ENCODE results near the gene CCDC28B. TPM values are rescaled to one million over a fixed set of nuclear protein-coding genes. Genes with fewer than 3 reads are reported as not detected.

CCDC28B gene
- total RNA-seq (2022; extraction: Qiagen RNA extraction) = 0.71 to 1.5 TPM (median 1.3 TPM) in 5 replicates

GRCh38 chr1:32200226-32201010 is at the start of gene CCDC28B:
TSS of gene CCDC28B (plus strand) at chr1:32200595. CDS start at chr1:32201936, 1,341 bp downstream.

DNA sequence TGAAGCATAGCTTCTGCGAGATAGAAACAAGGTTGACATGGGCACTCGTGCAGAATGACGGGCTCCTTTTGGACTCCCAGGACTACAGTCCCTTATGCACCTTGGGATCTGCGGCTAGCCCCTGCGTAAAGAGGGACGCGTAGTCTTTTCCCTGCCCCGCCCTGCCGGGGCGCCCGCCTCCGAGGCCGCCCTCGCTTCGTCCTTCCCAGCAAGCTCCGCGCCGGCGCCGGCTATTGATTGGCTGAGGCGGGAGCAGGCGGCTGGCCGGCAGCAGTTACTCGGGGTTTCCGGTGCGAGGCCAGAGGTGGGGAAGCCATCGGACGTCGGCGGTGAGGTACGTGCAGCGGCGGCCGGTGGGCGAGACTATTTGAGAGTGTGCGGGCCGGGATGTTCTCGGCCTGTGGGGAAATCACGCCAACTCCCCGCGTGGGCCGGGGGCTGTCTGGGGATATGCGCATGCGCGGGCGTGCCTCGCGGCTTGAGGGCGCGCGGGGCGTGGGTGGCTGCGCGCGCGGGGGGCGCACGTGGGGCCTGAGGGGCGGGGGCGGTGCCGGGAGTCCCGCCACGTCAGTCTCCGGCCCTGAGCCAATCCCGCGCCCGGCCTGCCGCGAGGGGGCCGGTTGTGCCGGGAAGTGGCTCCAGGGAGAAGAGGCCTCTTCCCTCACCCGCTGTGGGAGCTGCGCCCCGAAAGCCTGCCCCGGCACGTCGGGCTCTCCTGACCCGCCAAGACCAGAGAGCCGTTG is 20.8 kb upstream of the CCDC28B start, which contains the start of gene TXLNA:
Gene TXLNA, plus strand, starts transcription at position 233 of the 743 bp plus-strand sequence. CDS start 671 bp downstream, outside the sequence.

GRCh38 chr1:32205401-32206370 is 5.3 kb downstream of the CCDC28B start, which contains the start of gene IQCC:
TSS of gene IQCC (plus strand) at chr1:32205671. CDS start at chr1:32205682, 11 bp downstream.

GRCh38 chr1:32208891-32209328 is 8.5 kb downstream of the CCDC28B start, which contains the start of gene DCDC2B:
TSS of gene DCDC2B (plus strand) at chr1:32209089. CDS start at chr1:32209094, 5 bp downstream.

GRCh38 chr1:32221980-32222755 is 21.8 kb downstream of the CCDC28B start, which contains the start of the genes EIF3I and TMEM234:
TSS of gene EIF3I (plus strand) at chr1:32222407. CDS start at chr1:32222442, 35 bp downstream.
TSS of gene TMEM234 (minus strand) at chr1:32222353. CDS start at chr1:32222322, 31 bp downstream.

GRCh38 chr1:32246888-32247273 is 46.5 kb downstream of the CCDC28B start, which contains the start of gene FAM167B:
TSS of gene FAM167B (plus strand) at chr1:32247222. CDS start at chr1:32247422, 200 bp downstream.

GRCh38 chr1:32250893-32251716 is 50.7 kb downstream of the CCDC28B start, which contains the start of gene LCK:
TSS of gene LCK (plus strand) at chr1:32251265. CDS start at chr1:32274330, 23,065 bp downstream.

Other genes with a start within 250 kb of the CCDC28B start
- gene KHDRBS1, start 186.7 kb upstream of the CCDC28B start, total RNA-seq (2022; extraction: Qiagen RNA extraction) = 124 to 145 TPM (median 138 TPM) in 5 replicates
- gene TMEM39B, start 127.7 kb upstream of the CCDC28B start, total RNA-seq (2022; extraction: Qiagen RNA extraction) = 7.1 to 11.9 TPM (median 10.7 TPM) in 5 replicates
- gene KPNA6, start 92.5 kb upstream of the CCDC28B start, total RNA-seq (2022; extraction: Qiagen RNA extraction) = 15.9 to 19.6 TPM (median 17.8 TPM) in 5 replicates
- gene TXLNA, start 20.9 kb upstream of the CCDC28B start, total RNA-seq (2022; extraction: Qiagen RNA extraction) = 27.1 to 31.1 TPM (median 30.4 TPM) in 5 replicates
- gene IQCC, start 5.1 kb downstream of the CCDC28B start, total RNA-seq (2022; extraction: Qiagen RNA extraction) = 1.5 to 2.5 TPM (median 1.9 TPM) in 5 replicates
- gene DCDC2B, start 8.5 kb downstream of the CCDC28B start, total RNA-seq (2022; extraction: Qiagen RNA extraction) = not detected in 5 replicates
- 7.3 to 9.2 TPM (median 8.5 TPM) in 5 replicates for gene TMEM234, start 21.8 kb downstream of the CCDC28B start, total RNA-seq (2022; extraction: Qiagen RNA extraction)
- 265 to 288 TPM (median 276 TPM) in 5 replicates for gene EIF3I, start 21.8 kb downstream of the CCDC28B start, total RNA-seq (2022; extraction: Qiagen RNA extraction)
- 0.55 to 0.82 TPM (median 0.63 TPM) in 5 replicates for gene FAM167B, start 46.6 kb downstream of the CCDC28B start, total RNA-seq (2022; extraction: Qiagen RNA extraction)
- gene LCK, start 50.7 kb downstream of the CCDC28B start, total RNA-seq (2022; extraction: Qiagen RNA extraction) = 0.07 to 0.11 TPM (median 0.09 TPM) in 3 of 5 replicates, not detected in the others
- gene HDAC1, start 91.5 kb downstream of the CCDC28B start, total RNA-seq (2022; extraction: Qiagen RNA extraction) = 47.9 to 53.4 TPM (median 52.1 TPM) in 5 replicates
- gene MARCKSL1, start 135.6 kb downstream of the CCDC28B start, total RNA-seq (2022; extraction: Qiagen RNA extraction) = 55.1 to 67.3 TPM (median 65.9 TPM) in 5 replicates
- gene FAM229A, start 161.9 kb downstream of the CCDC28B start, total RNA-seq (2022; extraction: Qiagen RNA extraction) = 1.2 to 3.3 TPM (median 2.6 TPM) in 5 replicates
- gene TSSK3, start 161.9 kb downstream of the CCDC28B start, total RNA-seq (2022; extraction: Qiagen RNA extraction) = 0.13 to 0.18 TPM (median 0.15 TPM) in 3 of 5 replicates, not detected in the others
- 17.4 to 21.5 TPM (median 20.1 TPM) in 5 replicates for gene BSDC1, start 193.8 kb downstream of the CCDC28B start, total RNA-seq (2022; extraction: Qiagen RNA extraction)